Psoas muscle (tissue), 8 donors: ENCODE results near the gene PHF14. TPM values are rescaled to one million over a fixed set of nuclear protein-coding genes. Genes with fewer than 3 reads are reported as not detected.

ENCODE experiments used
- ATAC-seq, 4 donors: fragments of 200-7000 bp; cut with Tn5 transposase; one replicate each; pipeline ENCODE4 v1.9.1; 2020; ENCODE audit warnings: moderate library complexity in 3 of 4, mild to moderate bottlenecking in 2 of 4
- DNase-seq, 2 donors: peaks; one replicate each; pipeline ENCODE4 v3.0.0-alpha.2; 2020
- H3K27ac ChIP-seq: fragments of 200-600 bp; one replicate; pipeline ENCODE4 v1.8.0; 2022
- H3K27me3 ChIP-seq, 3 donors: fragments of 200-600 bp in 1 of 3; one replicate each; pipeline versions ENCODE4 v1.6.1 to v1.8.0; 2013 to 2022; ENCODE audit warnings: low read length in 2 of 3, mild to moderate bottlenecking in 2 of 3, moderate library complexity in 1 of 3; ENCODE audit not compliant: insufficient read depth in 3 of 3
- H3K36me3 ChIP-seq, 2 donors: fragments of 200-600 bp in 1 of 2; one replicate each; pipeline versions ENCODE4 v1.6.1 to v1.8.0; 2013 to 2022; ENCODE audit warnings: low read depth in 1 of 2, mild to moderate bottlenecking in 1 of 2, moderate library complexity in 1 of 2; ENCODE audit not compliant: insufficient read depth in 1 of 2
- H3K4me1 ChIP-seq: fragments of 200-600 bp; one replicate; pipeline ENCODE4 v1.8.0; 2022
- H3K4me3 ChIP-seq: fragments of 200-600 bp; one replicate; pipeline ENCODE4 v1.8.0; 2022; ENCODE audit warnings: mild to moderate bottlenecking
- H3K9me3 ChIP-seq: fragments of 200-600 bp; one replicate; pipeline ENCODE4 v1.8.0; 2022
- WGBS, 3 donors: extraction: QIAGEN DNeasy Blood & Tissue Kit; methylation state at CpG; one replicate each; pipeline versions ENCODE4 v1.1.6 to v1.1.7; 2013; 5-methylcytosine and 5-hydroxymethylcytosine counted together
- intact Hi-C, 2 donors: fragments of 100-400 bp; cut with DNase I; formaldehyde crosslinking; loops; one replicate each; pipeline versions ENCODE4 v1.11.0 to v1.14.2; 2022
- polyA plus RNA-seq, 3 donors: library from polyadenylated mRNA; stranded (reverse); fragments of 200-250 nt; gene quantifications; one replicate each; pipeline ENCODE4 v1.2.3, GENCODE V29; 2013
- total RNA-seq, 4 donors: library from RNA; stranded (reverse); fragmentation: NEBNext Ultra II Directional in 2 of 4; extraction: Animal tissue kit (Norgen Biotek cat#: 25700) in 2 of 4; gene quantifications; one replicate each; pipeline versions ENCODE4 v1.2.1 to v1.2.4, GENCODE V29; 2021 to 2023
- TF ChIP-seq, protein P1 (sequence below): fragments of 200-600 bp; IDR thresholded peaks from one replicate; pipeline ENCODE4 v1.8.0; 2022; ENCODE audit warnings: antibody characterized with exemption
- donor health status: healthy with polysubstance abuse.
- donor health status: DM: no; HTN: no; CAD: no; lungs with moderate emphysema.
- donor health status: Bipolar disorder and iron deficiency.
- donor health status: healthy.
- donor health status: DM: yes; HTN: yes; CAD: no.
- donor health status: DM: no; HTN: no; CAD: no.
- donor health status: DM: no; HTN: no; CAD: no.
- donor health status: DM: yes; HTN: yes; CAD: no.

The PHF14 gene
- total and polyA plus RNA-seq, 7 donors: 10.8 to 17.8 (median 13.8) TPM

DNA sequence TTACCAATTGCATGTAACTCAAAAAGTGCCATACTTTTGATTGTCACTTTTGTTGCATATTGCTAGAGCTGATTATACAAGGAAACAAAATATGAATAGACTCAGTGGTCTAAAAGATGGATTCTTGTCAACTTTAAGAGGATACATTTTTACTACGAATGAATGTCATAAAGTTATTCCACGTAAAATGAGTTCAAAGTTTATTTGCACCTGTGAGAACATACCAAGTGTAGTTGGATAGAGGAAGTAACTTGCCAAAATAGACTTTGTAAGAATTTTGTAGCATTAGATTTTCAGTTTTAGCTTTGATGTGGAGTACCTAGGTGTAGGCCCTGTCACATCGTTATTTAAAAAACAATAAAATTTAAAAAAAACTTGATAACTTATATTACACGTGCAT, 106.2 kb downstream of the PHF14 start:
- no peak for DNase-seq

GRCh38 chr7:11082121-11082520, 108.4 kb downstream of the PHF14 start:
- no peak overlapping the region for H3K4me3 ChIP-seq
- H3K27me3 ChIP-seq: no peaks in the 10 kb centered on the region
- no peaks in the 10 kb centered on the region for H3K4me1 ChIP-seq
- H3K27ac ChIP-seq: no peak overlapping the region
- TF ChIP-seq, protein P1, sequence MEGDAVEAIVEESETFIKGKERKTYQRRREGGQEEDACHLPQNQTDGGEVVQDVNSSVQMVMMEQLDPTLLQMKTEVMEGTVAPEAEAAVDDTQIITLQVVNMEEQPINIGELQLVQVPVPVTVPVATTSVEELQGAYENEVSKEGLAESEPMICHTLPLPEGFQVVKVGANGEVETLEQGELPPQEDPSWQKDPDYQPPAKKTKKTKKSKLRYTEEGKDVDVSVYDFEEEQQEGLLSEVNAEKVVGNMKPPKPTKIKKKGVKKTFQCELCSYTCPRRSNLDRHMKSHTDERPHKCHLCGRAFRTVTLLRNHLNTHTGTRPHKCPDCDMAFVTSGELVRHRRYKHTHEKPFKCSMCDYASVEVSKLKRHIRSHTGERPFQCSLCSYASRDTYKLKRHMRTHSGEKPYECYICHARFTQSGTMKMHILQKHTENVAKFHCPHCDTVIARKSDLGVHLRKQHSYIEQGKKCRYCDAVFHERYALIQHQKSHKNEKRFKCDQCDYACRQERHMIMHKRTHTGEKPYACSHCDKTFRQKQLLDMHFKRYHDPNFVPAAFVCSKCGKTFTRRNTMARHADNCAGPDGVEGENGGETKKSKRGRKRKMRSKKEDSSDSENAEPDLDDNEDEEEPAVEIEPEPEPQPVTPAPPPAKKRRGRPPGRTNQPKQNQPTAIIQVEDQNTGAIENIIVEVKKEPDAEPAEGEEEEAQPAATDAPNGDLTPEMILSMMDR: no peak
- 96 to 99% (median 98%) methylated on average over 3 of the region's 3 CpGs for WGBS, 3 donors
- intact Hi-C loops: no loop called here
- no peaks in the 10 kb centered on the region for H3K9me3 ChIP-seq
- DNase-seq: no peak
- H3K36me3 ChIP-seq: no peaks in the 10 kb centered on the region
- no peak for ATAC-seq

More for the DNA sequence above, 106.2 kb downstream of the PHF14 start:
- Histone ChIP-seq H3K4me3 (no peak overlapping the region), H3K36me3 (no peaks in the 10 kb centered on the region), H3K4me1 (no peaks in the 10 kb centered on the region), H3K9me3 (no peaks in the 10 kb centered on the region), H3K27me3 (no peaks in the 10 kb centered on the region), H3K27ac (no peak overlapping the region)
- ATAC-seq: no peak
- intact Hi-C loops: no loop called here
- TF ChIP-seq, protein P1: no peak
- WGBS, 3 donors: 93 to 98% (median 96%) methylated on average over 4 of the region's 4 CpGs

DNA sequence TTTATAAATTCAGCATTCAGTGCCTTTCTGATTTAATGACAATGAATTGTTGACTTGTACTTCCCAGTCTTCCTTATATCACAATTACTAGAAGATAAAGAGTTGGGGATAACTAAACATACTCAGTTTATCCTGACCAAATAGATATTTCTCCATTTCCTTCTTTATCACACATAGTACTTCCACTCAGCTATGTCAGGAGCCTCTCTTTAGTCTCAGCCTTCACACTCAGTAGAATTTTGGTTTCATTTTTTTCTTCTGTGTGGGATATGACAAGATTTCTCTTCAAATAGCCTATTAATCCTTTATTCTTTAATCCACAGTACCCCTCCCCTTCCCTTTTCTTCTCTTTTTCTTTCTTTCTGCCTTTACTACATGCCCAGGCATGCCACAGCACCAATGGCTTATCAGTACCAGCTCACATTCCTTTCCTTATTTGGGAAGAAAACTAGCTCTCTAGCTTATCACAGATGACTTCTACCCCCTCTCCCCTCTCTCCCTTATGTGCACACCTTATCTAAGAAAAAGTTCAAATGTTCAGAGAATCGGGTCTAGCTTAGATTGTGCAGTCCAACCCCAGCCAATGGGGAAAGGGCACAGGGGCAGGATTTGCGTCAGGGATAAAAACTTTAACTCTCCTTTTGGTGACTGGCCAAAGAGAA, 109.0 kb downstream of the PHF14 start:
- H3K9me3 ChIP-seq: no peaks in the 10 kb centered on the region
- intact Hi-C loops: no loop called here
- no peaks in the 10 kb centered on the region for H3K27me3 ChIP-seq
- no peaks in the 10 kb centered on the region for H3K4me1 ChIP-seq
- no peaks in the 10 kb centered on the region for H3K36me3 ChIP-seq
- H3K27ac ChIP-seq: no peak overlapping the region
- TF ChIP-seq, protein P1: no peak
- no peak for ATAC-seq
- no peak overlapping the region for H3K4me3 ChIP-seq
- 95 to 99% (median 98%) methylated on average over 2 of the region's 2 CpGs for WGBS, 3 donors
- no peak for DNase-seq

DNA sequence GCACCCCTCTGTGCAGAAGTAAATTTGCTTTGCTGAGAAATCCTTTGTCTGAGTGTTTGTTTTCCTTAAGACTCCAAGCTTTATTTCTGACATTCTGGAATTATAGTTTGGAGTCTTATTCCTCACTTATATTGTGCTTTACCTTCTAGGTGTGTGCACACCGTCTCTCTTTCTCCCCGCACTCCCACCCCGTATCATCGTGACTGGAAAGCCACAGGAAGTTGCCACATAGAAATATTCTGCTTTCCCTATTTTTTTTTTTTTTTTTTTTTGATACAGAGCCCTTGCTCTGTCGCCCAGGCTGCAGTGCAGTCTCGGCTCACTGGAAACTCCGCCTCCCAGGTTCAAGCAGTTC, 109.5 kb downstream of the PHF14 start:
- Histone ChIP-seq H3K9me3 (no peaks in the 10 kb centered on the region), H3K4me1 (no peaks in the 10 kb centered on the region), H3K27ac (no peak overlapping the region), H3K36me3 (no peaks in the 10 kb centered on the region), H3K27me3 (no peaks in the 10 kb centered on the region), H3K4me3 (no peak overlapping the region)
- no peak for ATAC-seq
- intact Hi-C loops: no loop called here
- DNase-seq: no peak
- WGBS, 3 donors: 90 to 99% (median 98%) methylated on average over 7 of the region's 7 CpGs
- TF ChIP-seq, protein P1: no peak

GRCh38 chr7:11104578-11104977, 130.9 kb downstream of the PHF14 start:
- ATAC-seq: no peak
- H3K4me1 ChIP-seq: no peaks in the 10 kb centered on the region
- no peaks in the 10 kb centered on the region for H3K9me3 ChIP-seq
- intact Hi-C loops: no loop called here
- TF ChIP-seq, protein P1: no peak
- H3K36me3 ChIP-seq: no peaks in the 10 kb centered on the region
- no peak overlapping the region for H3K4me3 ChIP-seq
- DNase-seq: no peak
- H3K27ac ChIP-seq: no peak overlapping the region
- 56 to 65% (median 64%) methylated on average over 2 of the region's 2 CpGs for WGBS, 3 donors
- H3K27me3 ChIP-seq: no peaks in the 10 kb centered on the region
